GM12892 (cell line): ENCODE data around the gene TENM3.

Experiments
- DNase-seq: peaks from one replicate; pipeline ENCODE4 v3.0.0; 2011; ENCODE audit not compliant: insufficient read length
- FAIRE-seq: peaks from 2 replicates; lab custom pipeline; 2011; peaks lifted over from hg19 to GRCh38; lab: Jason Lieb, UNC
- POLR2A ChIP-seq: IDR thresholded peaks from 2 replicates; pipeline ENCODE4 v1.6.1; 2011; ENCODE audit warnings: low read depth, low read length, control low read depth
- POLR2AphosphoS5 ChIP-seq: IDR thresholded peaks from 2 replicates; pipeline ENCODE4 v1.6.1; 2011; ENCODE audit warnings: low read depth, low read length, control low read depth
- TAF1 ChIP-seq: IDR thresholded peaks from 2 replicates; pipeline ENCODE4 v1.6.1; 2011; ENCODE audit warnings: low read depth, mild to moderate bottlenecking, control low read depth, low read length, borderline replicate concordance

TENM3 gene

GRCh38 chr4:182404376-182404775, 161.2 kb downstream of the TENM3 start:
- TF ChIP-seq POLR2A (no peak), TAF1 (no peak), POLR2AphosphoS5 (no peak)
- no peak for FAIRE-seq
- DNase-seq: no peak

GRCh38 chr4:182405087-182405486, 161.9 kb downstream of the TENM3 start:
- DNase-seq (no peak), FAIRE-seq (no peak)
- no peak for TF ChIP-seq TAF1
- TF ChIP-seq POLR2AphosphoS5: no peak
- TF ChIP-seq POLR2A: no peak

- TF ChIP-seq TAF1 (no peak), POLR2AphosphoS5 (no peak), POLR2A (no peak)
- FAIRE-seq (no peak), DNase-seq (no peak)
These were observed 166.1 kb downstream of the TENM3 start for GRCh38 chr4:182409271-182409670.

GRCh38 chr4:182411391-182411790, 168.2 kb downstream of the TENM3 start:
- no peak for DNase-seq
- no peak for FAIRE-seq
- TF ChIP-seq POLR2A: no peak
- TF ChIP-seq POLR2AphosphoS5: no peak
- TF ChIP-seq TAF1: no peak

GRCh38 chr4:182413550-182413949, 170.3 kb downstream of the TENM3 start:
- no peak for DNase-seq
- TF ChIP-seq POLR2A (no peak), TAF1 (no peak), POLR2AphosphoS5 (no peak)
- FAIRE-seq: no peak

GRCh38 chr4:182415116-182415515, 171.9 kb downstream of the TENM3 start:
- TF ChIP-seq POLR2AphosphoS5 (no peak), POLR2A (no peak), TAF1 (no peak)
- FAIRE-seq (no peak), DNase-seq (no peak)

- DNase-seq: no peak
- no peak for FAIRE-seq
- TF ChIP-seq TAF1 (no peak), POLR2AphosphoS5 (no peak), POLR2A (no peak)
These were observed 172.9 kb downstream of the TENM3 start for GRCh38 chr4:182416067-182416466.

- FAIRE-seq (no peak), DNase-seq (no peak)
- TF ChIP-seq POLR2A (no peak), POLR2AphosphoS5 (no peak)
These were observed 175.0 kb downstream of the TENM3 start for GRCh38 chr4:182418054-182418734.

- TF ChIP-seq TAF1 (no peak), POLR2AphosphoS5 (no peak), POLR2A (no peak)
- DNase-seq (no peak), FAIRE-seq (no peak)
These were observed 177.0 kb downstream of the TENM3 start for GRCh38 chr4:182420189-182420588.

GRCh38 chr4:182421753-182422152, 178.6 kb downstream of the TENM3 start:
- no peak for DNase-seq
- TF ChIP-seq POLR2AphosphoS5 (no peak), TAF1 (no peak), POLR2A (no peak)
- FAIRE-seq: no peak

- no peak for FAIRE-seq
- DNase-seq: no peak
- TF ChIP-seq POLR2AphosphoS5 (no peak), POLR2A (no peak), TAF1 (no peak)
These were observed 182.1 kb downstream of the TENM3 start for GRCh38 chr4:182425302-182425701.

GRCh38 chr4:182426901-182427300, 183.7 kb downstream of the TENM3 start:
- TF ChIP-seq POLR2A: no peak
- no peak for TF ChIP-seq TAF1
- no peak for TF ChIP-seq POLR2AphosphoS5
- DNase-seq: no peak
- FAIRE-seq: no peak
